K562 treated with DMSO at 1 percent for 48 hours (cell line): ENCODE results near the gene GSG1L2. TPM values are rescaled to one million over a fixed set of nuclear protein-coding genes. Genes with fewer than 3 reads are reported as not detected.

ENCODE experiments used
- total RNA-seq: library from RNA; unstranded; fragments of 300-600 nt; gene quantifications from 2 replicates; pipeline ENCODE4 v1.2.3, GENCODE V29; 2022; ENCODE audit warnings: low replicate concordance; ENCODE audit errors: extremely low read depth

GSG1L2 gene
- total RNA-seq = not detected in 2 replicates

GRCh38 chr17:9821921-9822320 lies at the start of gene GSG1L2:
Gene GSG1L2 (minus strand): TSS chr17:9822079. CDS start chr17:9822071, 8 bp downstream.

GRCh38 chr17:9825641-9826150 lies 3.8 kb upstream of the GSG1L2 start, which contains the start of gene GLP2R:
Gene GLP2R (plus strand): TSS chr17:9825924. CDS start chr17:9826064, 140 bp downstream.

GRCh38 chr17:9790889-9791876 lies 30.7 kb downstream of the GSG1L2 start, which contains the start of gene DHRS7C:
Gene DHRS7C (minus strand): TSS chr17:9791592. CDS start chr17:9791284, 308 bp downstream.

Other genes with a start within 250 kb of the GSG1L2 start
- gene STX8, start 246.3 kb downstream of the GSG1L2 start, total RNA-seq = not detected in 2 replicates
- gene CFAP52, start 245.4 kb downstream of the GSG1L2 start, total RNA-seq = not detected in 2 replicates
- not detected in 2 replicates for gene USP43, start 176.6 kb downstream of the GSG1L2 start, total RNA-seq
- gene DHRS7C, start 30.5 kb downstream of the GSG1L2 start, total RNA-seq = not detected in 2 replicates
- not detected in 2 replicates for gene GLP2R, start 3.8 kb upstream of the GSG1L2 start, total RNA-seq
- gene RCVRN, start 83.2 kb upstream of the GSG1L2 start, total RNA-seq = not detected in 2 replicates